Osteoblast (primary cell): ENCODE measurements around the gene SPAG8. TPM values are rescaled to one million over a fixed set of nuclear protein-coding genes. Genes with fewer than 3 reads are reported as not detected.

Experiments used
- DNase-seq: peaks from one replicate; pipeline ENCODE4 v3.0.0; 2011; ENCODE audit warnings: low spot score, mixed read lengths; ENCODE audit not compliant: insufficient read length; ENCODE audit errors: missing footprints
- H2AFZ ChIP-seq: 2 replicates; pipeline ENCODE4 v1.6.0; 2011; ENCODE audit warnings: mild to moderate bottlenecking, low read length
- H3K27ac ChIP-seq: 2 replicates; pipeline ENCODE4 v1.5.1; 2011; ENCODE audit warnings: mild to moderate bottlenecking, low read depth, low read length, moderate library complexity
- H3K27me3 ChIP-seq: 2 replicates; pipeline ENCODE4 v1.6.0; 2012; ENCODE audit warnings: mild to moderate bottlenecking, control low read depth, inconsistent platforms, low read length, moderate library complexity; ENCODE audit not compliant: insufficient read depth
- H3K36me3 ChIP-seq: 2 replicates; pipeline ENCODE4 v1.5.1; 2011; ENCODE audit warnings: mild to moderate bottlenecking, low read length, control low read depth, moderate library complexity; ENCODE audit not compliant: insufficient read depth
- H3K4me1 ChIP-seq: 2 replicates; pipeline ENCODE4 v1.5.1; 2011; ENCODE audit warnings: mild to moderate bottlenecking, low read length, control low read depth, moderate library complexity; ENCODE audit not compliant: insufficient read depth
- H3K4me2 ChIP-seq: 2 replicates; pipeline ENCODE4 v1.6.0; 2011; ENCODE audit warnings: mild to moderate bottlenecking, low read length; ENCODE audit not compliant: insufficient read depth
- H3K4me3 ChIP-seq: fragments of 200-600 bp; sonication (generic); 3 replicates; pipeline ENCODE4 v1.5.1; 2012; ENCODE audit warnings: mild to moderate bottlenecking, low read length, inconsistent platforms; ENCODE audit not compliant: insufficient read depth
- H3K79me2 ChIP-seq: 2 replicates; pipeline ENCODE4 v1.6.0; 2012; ENCODE audit warnings: mild to moderate bottlenecking, low read length, control low read depth, inconsistent platforms; ENCODE audit not compliant: insufficient read depth
- H3K9me3 ChIP-seq: 2 replicates; pipeline ENCODE4 v1.5.1; 2011; ENCODE audit warnings: low read depth, low read length, control low read depth
- H4K20me1 ChIP-seq: 2 replicates; pipeline ENCODE4 v1.6.0; 2012; ENCODE audit warnings: mild to moderate bottlenecking, low read length, control low read depth; ENCODE audit not compliant: insufficient read depth
- CTCF ChIP-seq: IDR thresholded peaks from 2 replicates; pipeline ENCODE4 v1.5.1; 2011; ENCODE audit warnings: mild to moderate bottlenecking, low read depth, low read length, moderate library complexity; ENCODE audit errors: extremely low read depth
- total RNA-seq: library from RNA; depleted of rRNA; stranded (reverse); fragments of >200 nt; gene quantifications from 2 replicates; pipeline ENCODE4 v1.2.3, GENCODE V29; 2012

The SPAG8 gene
- total RNA-seq, 1 donor: 2.2 TPM

GRCh38 chr9:35792024-35792813 lies 19.8 kb downstream of the SPAG8 start:
- no peak overlapping the region for H2AFZ ChIP-seq
- no peaks in the 10 kb centered on the region for H3K9me3 ChIP-seq
- H4K20me1 ChIP-seq: no peaks in the 10 kb centered on the region
- no peaks in the 10 kb centered on the region for H3K36me3 ChIP-seq
- TF ChIP-seq CTCF: no peak
- no peak overlapping the region for H3K27ac ChIP-seq
- H3K4me3 ChIP-seq: peak overlapping the region; percentile 74
- peak overlapping the region; percentile 78 for H3K4me2 ChIP-seq
- peak; percentile 69 for DNase-seq
- H3K4me1 ChIP-seq: peaks cover 42% of the 10 kb centered on the region
- peaks cover 48% of the 10 kb centered on the region for H3K79me2 ChIP-seq
- no peaks in the 10 kb centered on the region for H3K27me3 ChIP-seq

- Histone ChIP-seq H3K27ac (no peak within 1 kb of the TSS), H3K4me3 (peak within 1 kb of the TSS; percentile 74), H3K9me3 (no peaks in the 10 kb centered on the region), H3K79me2 (peaks cover 40% of the 10 kb centered on the region), H2AFZ (peak within 1 kb of the TSS; percentile 85), H4K20me1 (no peaks in the 10 kb centered on the region), H3K4me1 (peaks cover 42% of the 10 kb centered on the region), H3K36me3 (no peaks in the 10 kb centered on the region), H3K4me2 (peak within 1 kb of the TSS; percentile 78), H3K27me3 (no peaks in the 10 kb centered on the region)
- no peak for TF ChIP-seq CTCF
- DNase-seq: peak; percentile 91
Measured at GRCh38 chr9:35791297-35791921, 20.7 kb downstream of the SPAG8 start, which contains the start of gene NPR2. Gene NPR2, plus strand, starts transcription at chr9:35791591. Its CDS starts 818 bp downstream, at chr9:35792409.

GRCh38 chr9:35790385-35791296 lies 21.4 kb downstream of the SPAG8 start:
- H3K27ac ChIP-seq: no peak overlapping the region
- peaks cover 35% of the 10 kb centered on the region for H3K79me2 ChIP-seq
- DNase-seq: peak; percentile 97
- H3K36me3 ChIP-seq: no peaks in the 10 kb centered on the region
- H3K9me3 ChIP-seq: no peaks in the 10 kb centered on the region
- peak overlapping the region; percentile 85 for H2AFZ ChIP-seq
- peaks cover 42% of the 10 kb centered on the region for H3K4me1 ChIP-seq
- no peaks in the 10 kb centered on the region for H4K20me1 ChIP-seq
- peak overlapping the region; percentile 76 for H3K4me2 ChIP-seq
- peak; percentile 91 for TF ChIP-seq CTCF
- peaks cover 5% of the 10 kb centered on the region for H3K27me3 ChIP-seq
- H3K4me3 ChIP-seq: peak overlapping the region; percentile 60
